Muscle of leg (tissue), 11 donors: ENCODE measurements around the gene CCK. TPM values are rescaled to one million over a fixed set of nuclear protein-coding genes. Genes with fewer than 3 reads are reported as not detected.
"Not testable (repeated sequence)": the region's sequence is repeated elsewhere in the genome, so short reads cannot be mapped to it uniquely, and the experiment has no call there.

Source experiments
- DNase-seq: peaks from one replicate; pipeline ENCODE4 v3.0.0; 2013
- H3K27ac ChIP-seq: one replicate; pipeline ENCODE4 v1.5.1; 2013; ENCODE audit warnings: mild to moderate bottlenecking, low read length, control low read depth
- H3K27me3 ChIP-seq: one replicate; pipeline ENCODE4 v1.6.1; 2013; ENCODE audit warnings: low read length; ENCODE audit not compliant: control insufficient read depth, insufficient read depth
- H3K36me3 ChIP-seq: one replicate; pipeline ENCODE4 v1.6.1; 2013; ENCODE audit warnings: low read length; ENCODE audit not compliant: control insufficient read depth, insufficient read depth
- H3K4me1 ChIP-seq: one replicate; pipeline ENCODE4 v1.6.1; 2013; ENCODE audit warnings: low read length; ENCODE audit not compliant: control insufficient read depth, insufficient read depth
- H3K4me3 ChIP-seq: one replicate; pipeline ENCODE4 v1.5.1; 2013; ENCODE audit warnings: low read length, control low read depth
- H3K9me3 ChIP-seq: replicated peaks from 2 replicates; pipeline ENCODE4 v1.6.1; 2013; ENCODE audit warnings: low read depth, low read length; ENCODE audit not compliant: control insufficient read depth
- WGBS: methylation state at CpG from one replicate; pipeline ENCODE4 v1.1.5; 2013; ENCODE audit warnings: missing lambda C conversion rate; ENCODE audit not compliant: insufficient coverage; 5-methylcytosine and 5-hydroxymethylcytosine counted together
- polyA plus RNA-seq, 8 donors: library from polyadenylated mRNA; unstranded; fragments of 120-200 nt; gene quantifications; one replicate each; pipeline versions ENCODE4 v1.2.1 to v1.2.3, GENCODE V29; 2013; ENCODE audit warnings: inconsistent platforms in 1 of 8, low replicate concordance in 1 of 8; ENCODE audit not compliant: insufficient read length in 8 of 8, insufficient read depth in 1 of 8
- total RNA-seq: library from RNA; stranded (reverse); fragments of 120-200 nt; gene quantifications from one replicate; pipeline ENCODE4 v1.2.4, GENCODE V29; 2013

CCK gene
- total and polyA plus RNA-seq, 9 donors = 4.0 to 18.8 (median 13.2) TPM

GRCh38 chr3:42298259-42298658 lies 32.3 kb upstream of the CCK start:
- no peak overlapping the region for H3K27ac ChIP-seq
- H3K9me3 ChIP-seq = no peaks in the 10 kb centered on the region
- H3K4me1 ChIP-seq = no peaks in the 10 kb centered on the region
- no CpG with 5 or more reads among the region's 2 CpGs for WGBS
- no peaks in the 10 kb centered on the region for H3K36me3 ChIP-seq
- DNase-seq = no peak
- H3K27me3 ChIP-seq = peaks cover 3% of the 10 kb centered on the region
- no peak overlapping the region for H3K4me3 ChIP-seq

GRCh38 chr3:42292009-42292408 lies 26.0 kb upstream of the CCK start:
- no peaks in the 10 kb centered on the region for H3K36me3 ChIP-seq
- no CpG with 5 or more reads among the region's 1 CpG for WGBS
- H3K9me3 ChIP-seq = no peaks in the 10 kb centered on the region
- DNase-seq = no peak
- no peaks in the 10 kb centered on the region for H3K4me1 ChIP-seq
- no peaks in the 10 kb centered on the region for H3K27me3 ChIP-seq
- no peak overlapping the region for H3K4me3 ChIP-seq
- no peak overlapping the region for H3K27ac ChIP-seq

GRCh38 chr3:42290966-42291714 lies 25.2 kb upstream of the CCK start:
- WGBS = 72% methylated on average over 4 of the region's 5 CpGs
- H3K4me1 ChIP-seq = no peaks in the 10 kb centered on the region

GRCh38 chr3:42289026-42289425 lies 23.0 kb upstream of the CCK start:
- WGBS = no CpG with 5 or more reads among the region's 1 CpG
- Histone ChIP-seq H3K9me3 (no peaks in the 10 kb centered on the region), H3K36me3 (no peaks in the 10 kb centered on the region), H3K4me3 (no peak overlapping the region), H3K27ac (no peak overlapping the region), H3K4me1 (no peaks in the 10 kb centered on the region), H3K27me3 (no peaks in the 10 kb centered on the region)
- DNase-seq = no peak

More at GRCh38 chr3:42290966-42291714, 25.2 kb upstream of the CCK start:
- no peak overlapping the region for H3K27ac ChIP-seq
- H3K9me3 ChIP-seq = no peaks in the 10 kb centered on the region
- no peaks in the 10 kb centered on the region for H3K27me3 ChIP-seq
- DNase-seq = no peak
- no peaks in the 10 kb centered on the region for H3K36me3 ChIP-seq
- H3K4me3 ChIP-seq = no peak overlapping the region

- no peak overlapping the region for H3K4me3 ChIP-seq
- no peak for DNase-seq
- H3K9me3 ChIP-seq = no peaks in the 10 kb centered on the region
- 89% methylated on average over 2 of the region's 2 CpGs for WGBS
- H3K27ac ChIP-seq = no peak overlapping the region
- H3K36me3 ChIP-seq = no peaks in the 10 kb centered on the region
- H3K4me1 ChIP-seq = no peaks in the 10 kb centered on the region
- no peaks in the 10 kb centered on the region for H3K27me3 ChIP-seq
Observed at GRCh38 chr3:42288385-42288784, 22.4 kb upstream of the CCK start.

- not testable (repeated sequence) for H3K4me3 ChIP-seq, H3K4me1 ChIP-seq, DNase-seq, H3K9me3 ChIP-seq, H3K27ac ChIP-seq, H3K27me3 ChIP-seq, H3K36me3 ChIP-seq
- 87% methylated on average over 8 of the region's 8 CpGs for WGBS
Observed at GRCh38 chr3:42287423-42287822, 21.4 kb upstream of the CCK start.

GRCh38 chr3:42277676-42278075 lies 11.7 kb upstream of the CCK start:
- H3K27me3 ChIP-seq = peaks cover 3% of the 10 kb centered on the region
- WGBS = 64% methylated on average over 5 of the region's 6 CpGs
- H3K27ac ChIP-seq = no peak overlapping the region
- H3K9me3 ChIP-seq = peaks cover 6% of the 10 kb centered on the region
- DNase-seq = no peak
- no peaks in the 10 kb centered on the region for H3K36me3 ChIP-seq
- no peaks in the 10 kb centered on the region for H3K4me1 ChIP-seq
- no peak overlapping the region for H3K4me3 ChIP-seq

GRCh38 chr3:42276141-42277132 lies 10.5 kb upstream of the CCK start:
- WGBS = 100% methylated on average over 1 of the region's 3 CpGs
- Histone ChIP-seq H3K4me3 (no peak overlapping the region), H3K27me3 (peaks cover 4% of the 10 kb centered on the region), H3K9me3 (peaks cover 6% of the 10 kb centered on the region), H3K4me1 (no peaks in the 10 kb centered on the region), H3K36me3 (no peaks in the 10 kb centered on the region), H3K27ac (no peak overlapping the region)
- no peak for DNase-seq

GRCh38 chr3:42275217-42275616 lies 9.2 kb upstream of the CCK start:
- peaks cover 4% of the 10 kb centered on the region for H3K27me3 ChIP-seq
- H3K27ac ChIP-seq = no peak overlapping the region
- DNase-seq = no peak
- no peaks in the 10 kb centered on the region for H3K36me3 ChIP-seq
- no peaks in the 10 kb centered on the region for H3K4me1 ChIP-seq
- 36% methylated on average over 1 of the region's 1 CpG for WGBS
- no peak overlapping the region for H3K4me3 ChIP-seq
- peaks cover 3% of the 10 kb centered on the region for H3K9me3 ChIP-seq

- Histone ChIP-seq H3K9me3 (no peaks in the 10 kb centered on the region), H3K4me3 (no peak overlapping the region), H3K27me3 (peaks cover 4% of the 10 kb centered on the region), H3K27ac (no peak overlapping the region), H3K36me3 (no peaks in the 10 kb centered on the region), H3K4me1 (no peaks in the 10 kb centered on the region)
- DNase-seq = no peak
Observed at GRCh38 chr3:42274266-42274665, 8.3 kb upstream of the CCK start.
